ENCODE results near the gene TMEM98. TPM values are rescaled to one million over a fixed set of nuclear protein-coding genes. Genes with fewer than 3 reads are reported as not detected.

Gene TMEM98
- total and polyA plus RNA-seq, 2 donors from 2014 or later = 44.0 to 57.1 TPM

- no peaks in the 10 kb centered on the region for H3K27me3 ChIP-seq (ENCODE audit: control insufficient read depth, insufficient read depth, low read length)
- no peak for TF ChIP-seq CTCF (IDR thresholded peaks at IDR 0.05; ENCODE audit: borderline replicate concordance, extremely low read depth, insufficient read depth)
- intact Hi-C loops (cut with DNase I) = no loop called here
- H3K9me3 ChIP-seq (ENCODE audit: control insufficient read depth in 2 of 3, insufficient read depth in 1 of 3, low read length in 3 of 3) = no peaks in the 10 kb centered on the region
- H3K27ac ChIP-seq (ENCODE audit: low read depth in 2 of 2, low read length in 2 of 2) = peak overlapping the region; percentile 42 to 68
- DNase-seq (peak in 2 of 5 donors; percentile 26 to 51), FAIRE-seq (no peak)
- peaks cover 0 to 4% (median 2%) of the 10 kb centered on the region in 3 donors for H3K4me1 ChIP-seq (ENCODE audit: control insufficient read depth in 2 of 3, insufficient read depth in 2 of 3, low read depth in 1 of 3, low read length in 3 of 3)
- peak overlapping the region in 1 of 3 donors; percentile 50 for H3K4me3 ChIP-seq (ENCODE audit: low read length in 3 of 3)
- H3K36me3 ChIP-seq (ENCODE audit: control insufficient read depth in 2 of 3, insufficient read depth in 3 of 3, low read length in 3 of 3) = peaks cover 4 to 5% (median 4%) of the 10 kb centered on the region in 3 donors
- H3K9ac ChIP-seq (ENCODE audit: low read length in 3 of 3) = peak overlapping the region in 1 of 3 donors; percentile 63
Measured at GRCh38 chr17:32936186-32936893, 8.4 kb downstream of the TMEM98 start.

- Histone ChIP-seq H3K9me3 (ENCODE audit: control insufficient read depth in 2 of 3, insufficient read depth in 1 of 3, low read length in 3 of 3) (no peaks in the 10 kb centered on the region), H3K27me3 (ENCODE audit: control insufficient read depth, insufficient read depth, low read length) (no peaks in the 10 kb centered on the region), H3K36me3 (ENCODE audit: control insufficient read depth in 2 of 3, insufficient read depth in 3 of 3, low read length in 3 of 3) (peaks cover 4 to 5% (median 4%) of the 10 kb centered on the region in 3 donors), H3K4me3 (ENCODE audit: low read length in 3 of 3) (peak overlapping the region in 2 of 3 donors; percentile 3 to 50), H3K9ac (ENCODE audit: low read length in 3 of 3) (peak overlapping the region in 1 of 3 donors; percentile 63), H3K27ac (ENCODE audit: low read depth in 2 of 2, low read length in 2 of 2) (peak overlapping the region; percentile 68 to 82), H3K4me1 (ENCODE audit: control insufficient read depth in 2 of 3, insufficient read depth in 2 of 3, low read depth in 1 of 3, low read length in 3 of 3) (peaks cover 0 to 4% (median 2%) of the 10 kb centered on the region in 3 donors)
- peak; percentile 86 for TF ChIP-seq CTCF (IDR thresholded peaks at IDR 0.05; ENCODE audit: borderline replicate concordance, extremely low read depth, insufficient read depth)
- DNase-seq (peak; percentile 90 to 96 (median 90)), FAIRE-seq (no peak)
- intact Hi-C loops (cut with DNase I) = no loop called here
Measured at GRCh38 chr17:32936894-32937500, 9.0 kb downstream of the TMEM98 start.

GRCh38 chr17:32940706-32941390 is 12.9 kb downstream of the TMEM98 start:
- DNase-seq = peak in 1 of 5 donors; percentile 20
- H3K9me3 ChIP-seq (ENCODE audit: control insufficient read depth in 2 of 3, insufficient read depth in 1 of 3, low read length in 3 of 3) = no peaks in the 10 kb centered on the region
- no peaks in the 10 kb centered on the region for H3K27me3 ChIP-seq (ENCODE audit: control insufficient read depth, insufficient read depth, low read length)
- H3K9ac ChIP-seq (ENCODE audit: low read length in 3 of 3) = no peak overlapping the region
- TF ChIP-seq CTCF (IDR thresholded peaks at IDR 0.05; ENCODE audit: borderline replicate concordance, extremely low read depth, insufficient read depth) = no peak
- no peak overlapping the region for H3K4me3 ChIP-seq (ENCODE audit: low read length in 3 of 3)
- intact Hi-C loops (cut with DNase I) = no loop called here
- H3K36me3 ChIP-seq (ENCODE audit: control insufficient read depth in 2 of 3, insufficient read depth in 3 of 3, low read length in 3 of 3) = peaks cover 0 to 4% (median 0%) of the 10 kb centered on the region in 3 donors
- no peak overlapping the region for H3K27ac ChIP-seq (ENCODE audit: low read depth in 2 of 2, low read length in 2 of 2)
- peaks cover 0 to 4% (median 2%) of the 10 kb centered on the region in 3 donors for H3K4me1 ChIP-seq (ENCODE audit: control insufficient read depth in 2 of 3, insufficient read depth in 2 of 3, low read depth in 1 of 3, low read length in 3 of 3)
- no peak for FAIRE-seq
